Activated T-helper 9 cell treated with anti-CD3 and anti-CD28 coated beads, Interleukin-2, amount 50 U/mL, for 16 hours (primary cell): ENCODE measurements around the gene FAM221A.
"Not testable (repeated sequence)": the region's sequence is repeated elsewhere in the genome, so short reads cannot be mapped to it uniquely, and the experiment has no call there.

Source experiments
- DNase-seq: peaks from one replicate; pipeline ENCODE4 v3.0.0-alpha.2; 2020; ENCODE audit warnings: low read depth

FAM221A gene

DNA sequence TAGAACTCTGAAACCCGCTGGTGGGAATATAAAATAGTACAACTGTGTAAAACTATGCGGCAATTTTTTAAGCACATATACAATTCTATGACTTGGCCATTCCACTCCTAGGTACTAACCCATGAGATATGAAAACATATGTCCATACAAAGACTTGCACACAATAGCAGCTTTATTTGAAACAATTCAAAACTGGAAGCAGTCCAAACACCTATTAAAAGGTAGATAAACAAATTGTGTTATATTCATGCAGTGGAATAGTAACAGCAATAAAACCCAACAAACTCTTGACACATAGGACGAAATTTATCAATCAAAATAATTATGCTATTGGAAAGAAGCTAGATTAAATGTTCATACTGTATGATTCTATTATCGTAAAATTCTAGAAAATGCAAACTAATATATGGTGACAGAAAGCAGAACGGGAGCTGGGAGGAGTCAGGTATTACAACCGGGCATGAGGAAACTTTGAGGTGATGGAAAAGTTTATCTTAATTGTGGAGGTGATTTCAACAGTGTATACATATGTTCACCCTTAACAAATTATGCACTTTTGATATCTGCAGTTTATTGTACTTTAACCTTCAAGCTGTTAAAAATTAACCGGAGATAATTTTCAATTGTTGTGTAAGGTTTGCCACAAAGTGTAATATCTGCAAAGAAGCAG, 29.2 kb downstream of the FAM221A start:
- no peak for DNase-seq

DNA sequence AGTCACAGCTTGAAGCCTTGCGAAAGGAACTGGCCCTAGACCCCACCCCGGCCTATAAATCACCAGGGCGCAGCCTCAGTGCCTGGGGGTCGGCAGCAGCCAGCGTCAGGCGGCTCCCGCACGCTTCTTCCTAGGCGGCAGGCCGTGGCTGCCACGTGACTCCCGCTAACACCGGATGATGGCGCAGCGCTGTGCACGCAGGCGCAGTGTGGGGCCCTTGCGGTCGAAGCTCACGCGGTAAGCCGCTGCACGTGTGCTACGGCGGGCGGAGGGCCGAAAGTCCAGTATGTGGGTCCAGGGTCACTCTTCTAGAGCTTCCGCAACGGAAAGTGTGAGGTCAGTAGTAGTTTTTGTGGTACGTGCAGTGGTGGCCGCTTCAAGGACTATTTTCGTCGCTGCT, 30.0 kb downstream of the FAM221A start, which contains the start of gene STK31:
TSS of gene STK31 (plus strand) at position 220 of the 400 bp plus-strand sequence. CDS start at position 287, 67 bp downstream.
- DNase-seq, result no peak

GRCh38 chr7:23712368-23713284, 32.6 kb downstream of the FAM221A start:
- no peak for DNase-seq

DNA sequence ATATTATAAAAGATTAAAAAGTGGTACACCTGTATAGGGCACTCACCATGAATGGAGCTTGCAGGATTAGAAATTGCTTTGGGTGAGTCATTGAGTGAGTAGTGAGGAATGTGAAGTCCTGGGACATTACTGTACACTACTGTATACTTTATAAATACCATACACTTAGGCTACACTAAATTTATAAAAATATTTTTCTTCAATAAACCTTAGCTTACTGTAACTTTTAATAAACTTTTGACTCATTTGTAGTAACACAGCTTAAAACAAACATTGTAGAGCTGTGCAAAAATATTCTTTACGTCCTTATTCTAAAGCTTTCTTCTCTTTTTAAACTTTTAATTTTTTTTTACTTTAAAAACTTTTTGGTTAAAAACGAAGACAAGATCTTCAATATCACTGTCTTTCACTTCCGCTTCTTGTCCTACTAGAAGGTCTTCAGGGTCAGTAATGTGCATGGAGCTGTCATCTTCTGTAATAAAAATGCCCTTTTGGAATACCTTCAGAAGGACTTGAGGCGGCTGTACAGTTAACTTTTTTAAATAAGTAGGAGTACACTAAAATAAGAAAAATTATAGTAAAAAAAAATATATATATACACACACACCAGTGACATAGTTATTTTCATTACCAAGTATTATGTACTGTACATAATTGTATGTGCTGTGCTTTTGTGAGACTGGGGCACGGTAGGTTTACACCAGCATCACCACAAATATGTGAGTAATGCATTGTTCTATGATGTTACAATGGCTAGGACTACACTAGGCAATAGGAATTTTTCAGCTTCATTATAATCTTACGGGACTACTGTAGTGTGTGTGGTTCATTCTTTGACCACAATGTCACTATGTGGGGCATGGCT, 33.5 kb downstream of the FAM221A start:
- no peak for DNase-seq

GRCh38 chr7:23714150-23714464, 34.1 kb downstream of the FAM221A start:
- DNase-seq, result no peak

GRCh38 chr7:23714579-23714978, 34.6 kb downstream of the FAM221A start:
- DNase-seq, result no peak

DNA sequence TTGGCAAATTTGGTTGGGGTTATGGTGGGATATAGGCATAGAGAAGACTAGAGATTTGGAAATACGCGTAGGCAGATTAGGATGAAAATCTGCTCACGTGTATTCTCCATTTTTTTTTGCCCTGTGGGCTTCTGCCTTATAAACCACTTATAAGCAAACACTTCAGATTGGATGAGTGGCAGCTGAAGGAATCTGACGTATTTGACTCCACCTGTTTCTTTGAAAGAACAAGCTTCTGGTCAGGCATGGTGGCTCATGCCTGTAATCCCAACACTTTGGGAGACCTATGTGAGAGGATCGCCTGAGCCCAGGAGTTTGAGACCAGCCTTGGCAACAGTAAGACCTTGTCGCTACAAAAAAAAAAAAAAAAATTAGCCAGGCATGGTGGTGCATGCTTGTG, 35.1 kb downstream of the FAM221A start:
- DNase-seq, result no peak

DNA sequence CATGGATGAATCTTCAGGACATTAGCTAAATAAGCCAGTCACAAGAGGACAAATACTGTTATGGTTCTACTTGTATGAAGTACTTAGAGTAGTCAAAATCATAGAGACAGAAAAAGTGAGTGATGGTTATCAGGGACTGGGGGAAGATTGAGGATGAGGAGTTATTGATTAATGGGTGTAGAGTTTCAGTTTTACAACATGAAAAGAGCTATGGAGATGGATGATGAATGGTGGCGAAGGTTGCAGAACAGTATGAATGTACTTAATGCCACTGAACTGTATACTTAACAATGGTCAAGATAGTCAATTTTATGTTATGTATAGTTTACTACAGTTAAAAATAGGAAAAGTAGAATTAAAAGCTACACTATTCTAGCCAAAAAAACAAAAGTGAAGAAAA, 37.8 kb downstream of the FAM221A start:
- DNase-seq, result no peak

DNA sequence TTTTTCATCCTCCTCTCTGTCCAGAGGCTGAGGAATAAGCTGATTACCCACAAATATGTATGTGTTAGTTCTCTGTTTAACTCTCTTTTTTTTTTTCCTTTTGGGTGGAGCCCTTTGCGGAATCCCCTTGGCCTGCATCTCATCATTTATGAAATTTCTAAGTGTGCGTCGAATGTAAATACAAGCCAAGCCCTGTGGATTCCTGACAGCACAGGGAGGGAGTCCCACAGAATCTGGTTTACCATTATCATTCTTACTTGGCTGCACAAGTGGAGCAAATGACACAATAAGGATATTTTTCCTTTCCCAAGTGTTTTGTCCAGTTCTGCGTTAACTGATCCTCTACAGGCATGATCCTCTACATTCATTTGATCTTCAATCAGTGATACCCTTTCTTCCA, 41.5 kb downstream of the FAM221A start:
- no peak for DNase-seq

GRCh38 chr7:23722587-23723216, 42.7 kb downstream of the FAM221A start:
- DNase-seq, result not testable (repeated sequence)

DNA sequence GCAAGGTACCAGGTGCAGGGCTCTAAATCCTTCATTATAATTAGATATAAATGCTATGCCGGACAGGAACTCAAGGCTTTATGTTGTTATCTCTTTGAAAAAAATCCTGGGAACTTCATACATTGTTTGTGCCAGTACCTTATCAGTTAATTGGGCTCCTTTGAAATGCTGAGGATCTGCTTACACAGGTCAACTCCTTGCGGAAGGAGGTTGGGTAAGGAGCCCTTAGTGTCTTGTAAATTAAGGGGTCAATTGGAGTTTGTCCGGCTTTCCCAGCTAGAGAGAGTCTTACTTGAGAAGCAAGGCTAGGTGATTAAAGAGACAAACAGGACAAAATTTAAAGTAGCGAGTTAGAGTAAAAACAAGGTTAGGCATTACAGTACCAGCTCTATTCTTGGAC, 44.1 kb downstream of the FAM221A start:
- DNase-seq, result not testable (repeated sequence)

- DNase-seq, result no peak
These were observed 62.1 kb downstream of the FAM221A start for GRCh38 chr7:23742051-23742450.

DNA sequence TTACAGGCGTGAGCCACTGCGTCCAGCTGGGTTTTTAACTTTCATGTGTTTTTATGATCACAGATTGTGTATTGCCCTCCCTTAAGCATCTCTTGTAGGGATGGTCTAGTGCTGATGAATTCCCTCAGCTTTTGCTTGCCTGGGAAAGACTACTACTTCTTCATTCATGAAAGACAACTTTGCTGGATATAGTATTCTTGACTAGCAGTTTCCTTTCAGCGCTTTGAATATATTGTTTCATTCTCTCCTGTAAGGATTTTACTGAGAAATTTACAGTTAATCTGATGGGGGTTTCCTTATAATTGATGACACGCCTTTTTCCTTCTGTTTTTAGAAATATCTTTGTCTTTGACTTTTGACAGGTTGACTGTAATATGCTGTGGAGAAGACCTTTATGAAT, 63.2 kb downstream of the FAM221A start:
- DNase-seq, result no peak

- no peak for DNase-seq
These were observed 66.6 kb downstream of the FAM221A start for GRCh38 chr7:23746629-23747028.

- no peak for DNase-seq
These were observed 71.9 kb downstream of the FAM221A start for GRCh38 chr7:23751852-23752251.
